ENCODE measurements around the gene MPO.

The MPO gene

DNA sequence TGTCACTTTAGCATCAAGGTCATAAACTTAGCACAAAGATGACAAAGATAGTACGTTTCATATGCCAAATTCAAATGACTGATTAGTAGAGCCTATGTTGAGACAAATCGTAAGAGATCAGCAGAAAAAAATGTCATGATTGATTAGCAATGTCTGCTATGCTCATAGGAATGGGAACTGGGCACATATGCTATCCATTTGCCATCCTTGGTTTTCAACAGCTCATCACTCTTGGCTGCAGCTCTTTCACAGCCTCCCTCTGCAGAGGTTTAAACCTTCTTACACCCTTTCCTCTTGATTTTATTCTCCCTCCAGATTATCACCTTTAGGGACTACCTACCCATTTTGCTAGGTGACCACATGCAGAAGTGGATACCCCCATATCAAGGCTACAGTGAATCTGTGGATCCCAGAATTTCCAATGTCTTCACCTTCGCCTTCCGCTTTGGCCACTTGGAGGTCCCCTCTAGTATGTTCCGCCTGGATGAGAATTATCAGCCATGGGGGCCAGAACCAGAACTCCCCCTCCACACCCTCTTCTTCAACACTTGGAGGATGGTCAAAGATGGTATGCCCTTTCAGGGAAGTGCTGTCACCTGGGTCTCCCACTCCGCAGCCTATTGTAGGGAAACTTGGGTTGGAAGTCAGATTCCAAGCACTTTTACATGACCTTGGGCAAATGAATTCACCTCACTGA lies 16.2 kb downstream of the MPO start:
- no peak for DNase-seq (ENCODE audit: low spot score)

GRCh38 chr17:58263773-58264172 lies 17.0 kb downstream of the MPO start:
- no peak for DNase-seq (ENCODE audit: low spot score)

DNA sequence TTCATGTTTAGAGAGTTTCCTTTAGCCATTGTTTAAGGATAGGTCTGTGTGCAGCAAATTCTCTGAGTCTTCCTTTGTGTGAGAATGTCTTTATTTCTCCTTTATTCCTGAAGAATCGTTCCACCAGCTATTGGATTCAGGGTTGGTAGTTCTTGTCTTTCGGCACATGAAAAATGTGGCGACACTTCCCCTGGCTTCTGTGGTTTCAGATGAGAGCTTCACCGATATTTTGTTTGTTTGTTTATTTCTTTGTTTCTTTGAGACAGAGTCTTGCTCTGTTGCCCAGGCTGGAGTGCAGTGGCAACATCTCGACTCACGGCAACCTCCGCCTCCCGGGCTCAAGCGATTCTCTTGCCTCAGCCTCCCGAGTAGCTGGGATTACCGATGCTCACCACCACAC lies 18.6 kb downstream of the MPO start:
- DNase-seq (ENCODE audit: low spot score) = no peak

DNA sequence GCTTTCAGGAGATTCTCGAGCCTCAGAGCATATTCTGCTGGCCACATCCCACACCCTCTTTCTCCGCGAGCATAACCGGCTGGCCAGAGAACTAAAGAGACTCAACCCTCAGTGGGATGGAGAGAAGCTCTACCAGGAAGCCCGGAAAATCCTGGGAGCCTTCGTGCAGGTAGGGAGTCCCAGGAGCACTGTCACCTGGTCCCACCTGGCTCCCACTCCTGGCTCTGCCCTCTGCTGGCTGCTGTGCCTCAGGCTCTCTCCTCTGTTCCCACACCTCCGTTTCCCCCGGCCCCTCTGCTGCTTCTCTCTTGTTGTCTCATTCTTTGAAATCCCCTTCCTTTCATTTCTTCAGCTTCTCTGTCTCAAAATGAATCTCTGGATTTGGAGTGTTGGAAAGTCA lies 25.9 kb downstream of the MPO start:
- no peak for DNase-seq (ENCODE audit: low spot score)

DNA sequence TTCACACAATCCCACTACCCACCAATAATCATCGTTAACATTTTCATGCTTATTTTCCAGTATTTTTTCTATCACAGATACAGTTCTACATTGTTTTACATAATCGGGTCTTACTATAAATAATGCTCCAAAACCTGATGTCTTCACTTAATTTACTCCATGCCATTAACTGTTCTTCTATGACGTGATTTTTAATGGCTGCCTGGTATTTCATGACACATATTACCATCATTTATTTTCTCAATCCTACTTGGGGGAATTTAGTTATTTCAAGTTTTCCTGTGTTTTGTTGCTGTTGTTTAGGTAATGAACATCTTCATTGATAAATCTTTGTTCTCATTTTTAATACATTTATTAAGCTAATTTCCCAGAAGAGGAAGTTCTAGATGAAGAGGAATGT lies 27.7 kb downstream of the MPO start:
- DNase-seq (ENCODE audit: low spot score) = no peak

DNA sequence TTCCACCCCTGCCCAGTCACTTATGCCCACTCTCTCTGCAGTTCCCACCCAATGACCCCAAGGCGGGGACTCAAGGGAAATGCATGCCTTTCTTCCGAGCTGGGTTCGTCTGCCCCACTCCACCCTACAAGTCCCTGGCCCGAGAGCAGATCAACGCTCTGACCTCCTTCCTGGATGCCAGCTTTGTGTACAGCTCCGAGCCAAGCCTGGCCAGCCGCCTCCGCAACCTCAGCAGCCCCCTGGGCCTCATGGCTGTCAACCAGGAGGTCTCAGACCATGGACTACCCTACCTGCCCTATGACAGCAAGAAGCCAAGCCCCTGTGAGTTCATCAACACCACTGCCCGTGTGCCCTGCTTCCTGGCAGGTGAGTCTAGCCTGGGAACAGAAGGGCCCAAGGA lies 28.6 kb downstream of the MPO start:
- no peak for DNase-seq (ENCODE audit: low spot score)

GRCh38 chr17:58250344-58251011 lies 30.3 kb downstream of the MPO start:
- no peak for DNase-seq (ENCODE audit: low spot score)

- DNase-seq (ENCODE audit: low spot score) = peak; percentile 96
Observed at GRCh38 chr17:58249270-58250133, 31.2 kb downstream of the MPO start.

GRCh38 chr17:58248955-58249269 lies 31.8 kb downstream of the MPO start:
- DNase-seq (ENCODE audit: low spot score) = no peak

- no peak for DNase-seq (ENCODE audit: low spot score)
Observed at GRCh38 chr17:58247511-58248363, 33.0 kb downstream of the MPO start.

DNA sequence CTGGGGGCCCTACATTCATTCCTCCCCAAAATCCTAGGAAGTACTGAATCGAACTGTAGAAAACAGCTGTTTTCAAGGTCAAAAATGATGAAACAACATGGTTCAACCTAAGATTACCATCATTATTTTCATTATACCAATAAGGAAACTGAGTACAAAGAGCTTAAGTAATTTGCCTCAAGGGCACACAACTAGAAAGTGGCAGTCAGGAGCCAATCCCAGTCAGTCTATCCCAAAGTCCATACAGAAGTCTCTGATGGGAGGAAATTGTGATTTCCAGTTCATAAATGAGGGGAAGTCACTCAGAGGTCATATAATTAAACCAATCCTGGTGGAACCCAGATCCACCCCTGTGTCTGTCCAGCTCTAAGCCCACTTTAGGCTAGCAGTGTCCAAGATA lies 34.0 kb downstream of the MPO start:
- no peak for DNase-seq (ENCODE audit: low spot score)

DNA sequence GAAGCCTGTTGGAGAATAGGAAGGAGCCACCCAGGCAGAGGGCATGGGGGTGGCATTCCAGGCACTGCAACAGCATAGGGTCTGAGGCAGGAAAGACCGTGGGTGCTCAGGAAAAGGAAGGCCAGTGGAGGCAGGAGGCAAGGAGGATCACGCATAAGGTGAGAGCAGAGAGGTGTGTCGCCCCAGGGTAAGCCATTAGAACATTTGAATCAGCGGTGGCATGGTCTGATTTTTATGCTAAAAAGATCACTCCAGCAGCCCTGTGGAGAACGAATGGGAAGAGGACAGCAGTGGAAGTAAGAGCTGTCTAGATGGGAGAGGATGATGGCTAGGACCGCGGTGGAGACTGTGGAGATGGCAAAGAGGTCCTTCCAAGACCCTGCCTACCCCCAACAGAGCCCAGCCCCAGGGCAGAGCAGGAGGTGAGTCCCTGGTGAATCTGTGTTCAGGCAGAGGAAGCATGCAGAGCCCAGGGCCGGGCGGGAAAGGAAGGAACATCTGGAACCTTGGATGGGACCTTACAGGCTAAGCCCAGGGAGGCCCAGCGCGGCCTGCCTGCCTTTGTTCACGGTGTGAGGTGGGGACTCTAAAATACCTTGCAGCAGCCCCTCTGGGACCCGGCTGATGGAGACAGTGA lies 34.5 kb downstream of the MPO start:
- DNase-seq (ENCODE audit: low spot score) = no peak

GRCh38 chr17:58245428-58246103 lies 35.2 kb downstream of the MPO start:
- no peak for DNase-seq (ENCODE audit: low spot score)

GRCh38 chr17:58244963-58245362 lies 35.8 kb downstream of the MPO start:
- no peak for DNase-seq (ENCODE audit: low spot score)

DNA sequence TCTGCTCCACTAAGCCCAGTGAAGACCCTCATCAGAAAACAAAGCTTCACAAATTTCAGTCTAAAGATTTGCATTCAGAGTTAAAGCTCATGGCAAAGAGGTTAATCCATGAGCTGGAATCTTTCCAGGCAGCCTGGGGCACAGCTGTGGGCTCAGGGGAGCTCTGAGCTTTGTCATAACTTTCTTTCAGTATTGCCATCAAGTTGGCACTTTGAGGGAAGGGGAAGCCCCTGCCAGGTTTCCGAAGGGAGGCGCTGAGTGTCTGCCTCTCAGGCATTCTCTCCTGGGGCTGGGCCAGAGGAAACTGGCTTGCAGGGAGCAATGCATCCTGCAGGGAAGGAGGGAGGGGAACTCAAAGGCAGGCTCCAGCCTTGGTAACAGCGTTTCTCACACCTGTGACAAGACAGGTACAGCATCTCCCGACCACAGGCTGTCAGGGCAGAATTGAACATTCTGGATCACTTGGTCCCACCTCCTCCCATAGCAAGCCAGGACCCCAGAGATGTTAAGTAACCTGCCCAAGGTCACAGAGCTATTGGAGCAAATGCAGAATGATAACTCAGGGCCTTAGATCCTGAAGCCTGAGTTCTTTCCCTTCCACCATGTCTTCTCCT lies 38.5 kb downstream of the MPO start:
- no peak for DNase-seq (ENCODE audit: low spot score)

- DNase-seq (ENCODE audit: low spot score) = no peak
Observed at GRCh38 chr17:58239987-58240386, 40.7 kb downstream of the MPO start.

GRCh38 chr17:58238147-58238634 lies 42.5 kb downstream of the MPO start, which contains the start of gene LPO:
Gene LPO (plus strand): TSS chr17:58238584. CDS start chr17:58242980, 4,396 bp downstream.
- no peak for DNase-seq (ENCODE audit: low spot score)

GRCh38 chr17:58236394-58236793 lies 44.3 kb downstream of the MPO start:
- DNase-seq (ENCODE audit: low spot score) = no peak

GRCh38 chr17:58235821-58236220 lies 44.9 kb downstream of the MPO start:
- DNase-seq (ENCODE audit: low spot score) = no peak

DNA sequence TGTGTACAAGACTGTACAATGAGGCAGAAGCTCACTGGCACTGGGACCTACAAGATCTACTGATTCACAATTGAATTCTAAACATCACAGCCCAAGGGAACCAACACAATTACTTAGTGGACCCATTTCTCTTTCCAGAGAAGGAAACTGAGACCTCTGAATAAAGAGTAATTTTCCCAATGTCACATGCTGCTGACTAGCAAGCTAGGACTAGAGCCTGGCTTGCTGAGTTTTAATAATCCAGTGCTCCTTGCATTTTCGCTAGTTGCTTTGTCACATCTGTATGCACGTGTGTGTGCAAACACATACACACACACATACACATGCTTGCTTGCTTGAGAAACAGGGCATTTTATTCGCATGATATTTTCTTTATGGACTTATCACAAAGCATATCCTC lies 46.2 kb downstream of the MPO start:
- DNase-seq (ENCODE audit: low spot score) = no peak
